ENCODE results near the gene GDAP2.

GDAP2 gene

GRCh38 chr1:117879284-117879683 is 50.1 kb downstream of the GDAP2 start:
- TF ChIP-seq GATA3 (IDR thresholded peaks at IDR 0.05; ENCODE audit: low read depth, low read length), result no peak
- TF ChIP-seq GATA2 (IDR thresholded peaks at IDR 0.05; ENCODE audit: low read depth, low read length), result no peak

- no peak for TF ChIP-seq GATA3 (IDR thresholded peaks at IDR 0.05; ENCODE audit: low read depth, low read length)
- no peak for TF ChIP-seq GATA2 (IDR thresholded peaks at IDR 0.05; ENCODE audit: low read depth, low read length)
These were observed 51.6 kb downstream of the GDAP2 start for GRCh38 chr1:117877823-117878222.

- no peak for TF ChIP-seq GATA3 (IDR thresholded peaks at IDR 0.05; ENCODE audit: low read depth, low read length)
- no peak for TF ChIP-seq GATA2 (IDR thresholded peaks at IDR 0.05; ENCODE audit: low read depth, low read length)
These were observed 58.4 kb downstream of the GDAP2 start for GRCh38 chr1:117871013-117871412.

GRCh38 chr1:117861694-117862093 is 67.7 kb downstream of the GDAP2 start:
- no peak for TF ChIP-seq GATA3 (IDR thresholded peaks at IDR 0.05; ENCODE audit: low read depth, low read length)
- no peak for TF ChIP-seq GATA2 (IDR thresholded peaks at IDR 0.05; ENCODE audit: low read depth, low read length)

- no peak for TF ChIP-seq GATA3 (IDR thresholded peaks at IDR 0.05; ENCODE audit: low read depth, low read length)
These were observed 68.4 kb downstream of the GDAP2 start for GRCh38 chr1:117860896-117861610.

DNA sequence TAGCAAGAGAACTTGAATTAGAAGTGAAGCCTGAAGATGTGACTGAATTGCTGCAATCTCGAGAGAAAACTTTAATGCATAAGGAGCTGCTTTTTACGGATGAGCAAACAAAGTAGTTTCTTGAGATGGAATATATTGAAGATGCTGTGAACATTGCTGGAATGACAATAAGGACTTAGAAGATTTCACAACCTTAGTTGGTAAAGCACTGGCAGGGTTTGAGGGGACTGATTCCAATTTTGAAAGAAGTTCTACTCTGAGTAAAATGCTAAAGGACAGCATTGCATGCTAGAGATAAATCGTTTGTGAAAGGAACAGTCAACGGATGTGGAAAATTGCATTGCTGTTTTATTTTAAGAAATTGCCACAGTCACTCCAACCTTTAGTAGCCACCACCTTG is 69.5 kb downstream of the GDAP2 start:
- TF ChIP-seq GATA3 (IDR thresholded peaks at IDR 0.05; ENCODE audit: low read depth, low read length) (no peak), GATA2 (IDR thresholded peaks at IDR 0.05; ENCODE audit: low read depth, low read length) (no peak)

DNA sequence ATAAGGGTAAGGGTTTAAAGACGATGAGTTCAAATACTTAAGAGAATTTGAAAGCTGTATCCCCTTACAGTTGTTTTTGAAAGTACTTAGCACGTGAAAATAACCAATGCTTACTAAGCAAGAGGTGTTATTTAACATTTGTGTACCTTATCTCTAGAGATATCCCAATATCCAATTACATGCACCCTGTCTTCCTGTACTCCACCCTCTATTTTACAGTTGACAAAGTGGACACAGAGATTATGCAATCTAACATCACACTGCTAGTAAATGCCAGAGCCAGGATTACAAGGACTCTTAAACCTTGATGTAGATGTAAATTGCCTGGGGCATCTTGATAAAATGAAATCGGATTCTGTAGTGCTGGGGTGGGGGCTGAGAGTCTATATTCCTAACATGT is 72.0 kb downstream of the GDAP2 start:
- TF ChIP-seq GATA2 (IDR thresholded peaks at IDR 0.05; ENCODE audit: low read depth, low read length) (no peak), GATA3 (IDR thresholded peaks at IDR 0.05; ENCODE audit: low read depth, low read length) (no peak)

DNA sequence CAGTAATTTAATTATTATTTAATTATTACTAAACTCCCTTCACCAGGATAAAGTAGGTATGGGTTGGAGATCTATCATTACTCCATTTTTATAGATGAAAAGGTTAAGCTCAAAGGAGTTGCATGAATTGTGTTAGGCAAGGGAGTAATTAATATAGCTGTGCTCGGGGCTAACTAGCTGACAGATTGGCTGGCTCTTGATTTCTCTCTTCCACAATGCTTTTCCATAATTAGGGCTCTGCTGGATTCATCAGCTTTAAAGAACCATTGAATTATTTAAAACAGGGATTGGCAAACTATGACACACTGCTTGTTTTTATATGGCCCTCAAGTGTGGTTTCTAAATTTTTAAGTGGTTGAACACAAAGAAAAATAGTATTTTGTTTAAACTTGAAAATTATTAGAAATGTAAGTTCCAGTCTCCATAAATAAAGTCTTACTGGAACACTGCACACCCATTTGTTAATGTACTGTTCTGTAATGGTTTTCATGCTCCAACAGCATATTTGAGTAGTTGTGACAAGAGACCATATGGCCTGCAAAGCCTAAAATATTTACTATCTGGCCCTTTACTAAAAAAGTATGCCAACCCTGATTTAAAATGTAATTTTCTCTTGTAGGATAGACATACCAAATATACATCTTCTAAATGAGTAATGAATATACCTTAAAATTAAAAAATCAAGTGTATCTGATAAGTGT is 76.4 kb downstream of the GDAP2 start:
- TF ChIP-seq GATA3 (IDR thresholded peaks at IDR 0.05; ENCODE audit: low read depth, low read length), result no peak
- no peak for TF ChIP-seq GATA2 (IDR thresholded peaks at IDR 0.05; ENCODE audit: low read depth, low read length)

DNA sequence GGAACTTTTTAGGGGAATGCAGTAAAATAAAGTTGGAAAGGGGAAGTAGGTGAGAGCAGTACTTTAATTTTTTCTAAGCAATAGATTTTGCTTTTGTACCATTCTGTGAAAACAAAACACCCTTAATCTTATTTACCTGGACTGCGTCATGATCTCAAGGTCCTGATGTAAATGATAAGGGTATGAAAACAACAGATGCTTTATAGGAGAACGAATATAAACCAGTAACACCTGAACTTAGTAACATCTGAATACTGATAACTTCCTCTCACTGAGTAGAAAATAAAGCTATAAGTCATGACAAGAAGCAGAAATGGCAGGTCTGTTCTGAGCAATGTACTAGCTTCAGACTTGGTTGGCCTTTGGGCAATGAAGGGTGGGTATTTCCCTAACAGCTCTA is 77.7 kb downstream of the GDAP2 start:
- TF ChIP-seq GATA2 (IDR thresholded peaks at IDR 0.05; ENCODE audit: low read depth, low read length) (no peak), GATA3 (IDR thresholded peaks at IDR 0.05; ENCODE audit: low read depth, low read length) (no peak)

DNA sequence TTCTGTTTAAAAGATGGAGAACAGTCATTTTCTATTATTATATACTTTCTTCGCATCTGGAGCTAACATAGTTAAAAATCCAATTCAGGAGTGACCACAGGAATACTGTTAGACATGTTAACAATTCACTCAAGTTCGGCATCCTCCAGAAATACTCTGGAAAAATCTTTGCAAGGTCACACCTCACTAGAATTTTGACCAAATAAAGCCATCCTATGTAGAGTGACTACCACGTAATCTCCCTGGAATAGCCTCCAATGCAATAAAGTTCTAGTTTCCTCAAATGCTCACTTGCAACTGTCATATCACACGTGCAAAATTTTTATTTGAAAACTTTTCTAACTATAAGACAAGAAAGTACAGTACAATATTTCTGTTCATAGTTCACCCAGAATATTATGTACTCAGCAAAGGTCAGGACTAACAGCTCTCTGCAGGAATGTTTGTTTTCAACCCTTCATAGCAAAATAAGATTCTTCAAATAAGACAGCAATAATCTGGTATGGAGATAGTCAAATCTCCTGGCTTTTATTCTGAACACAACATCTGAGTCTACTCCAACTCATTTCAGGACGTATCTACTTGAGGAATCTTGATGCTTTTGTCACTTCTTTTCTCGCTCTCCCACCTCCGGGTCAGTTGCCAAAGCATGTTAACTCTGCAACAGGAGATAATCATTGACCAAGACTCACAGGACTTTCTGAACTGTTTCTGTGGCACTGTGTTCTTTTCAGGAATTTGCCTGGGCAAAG is 82.6 kb downstream of the GDAP2 start:
- TF ChIP-seq GATA2 (IDR thresholded peaks at IDR 0.05; ENCODE audit: low read depth, low read length) (no peak), GATA3 (IDR thresholded peaks at IDR 0.05; ENCODE audit: low read depth, low read length) (no peak)

DNA sequence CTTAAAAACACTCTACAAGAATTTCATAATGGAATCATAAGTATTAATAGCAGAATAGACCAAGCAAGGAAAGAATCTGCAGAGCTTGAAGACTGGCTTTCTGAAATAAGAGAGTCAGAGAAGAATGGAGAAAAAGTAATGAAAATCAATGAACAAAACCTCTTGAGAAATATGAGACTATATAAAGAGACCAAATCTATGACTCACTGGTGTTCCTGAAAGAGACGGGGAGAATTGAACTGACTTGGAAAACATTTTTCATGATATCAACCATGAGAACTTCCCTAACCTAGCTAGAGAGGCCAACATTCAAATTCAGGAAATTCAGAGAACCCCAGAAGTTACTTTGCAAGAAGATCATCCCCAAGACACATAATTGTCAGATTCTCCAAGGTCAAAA is 85.6 kb downstream of the GDAP2 start:
- no peak for TF ChIP-seq GATA2 (IDR thresholded peaks at IDR 0.05; ENCODE audit: low read depth, low read length)
- TF ChIP-seq GATA3 (IDR thresholded peaks at IDR 0.05; ENCODE audit: low read depth, low read length), result no peak

DNA sequence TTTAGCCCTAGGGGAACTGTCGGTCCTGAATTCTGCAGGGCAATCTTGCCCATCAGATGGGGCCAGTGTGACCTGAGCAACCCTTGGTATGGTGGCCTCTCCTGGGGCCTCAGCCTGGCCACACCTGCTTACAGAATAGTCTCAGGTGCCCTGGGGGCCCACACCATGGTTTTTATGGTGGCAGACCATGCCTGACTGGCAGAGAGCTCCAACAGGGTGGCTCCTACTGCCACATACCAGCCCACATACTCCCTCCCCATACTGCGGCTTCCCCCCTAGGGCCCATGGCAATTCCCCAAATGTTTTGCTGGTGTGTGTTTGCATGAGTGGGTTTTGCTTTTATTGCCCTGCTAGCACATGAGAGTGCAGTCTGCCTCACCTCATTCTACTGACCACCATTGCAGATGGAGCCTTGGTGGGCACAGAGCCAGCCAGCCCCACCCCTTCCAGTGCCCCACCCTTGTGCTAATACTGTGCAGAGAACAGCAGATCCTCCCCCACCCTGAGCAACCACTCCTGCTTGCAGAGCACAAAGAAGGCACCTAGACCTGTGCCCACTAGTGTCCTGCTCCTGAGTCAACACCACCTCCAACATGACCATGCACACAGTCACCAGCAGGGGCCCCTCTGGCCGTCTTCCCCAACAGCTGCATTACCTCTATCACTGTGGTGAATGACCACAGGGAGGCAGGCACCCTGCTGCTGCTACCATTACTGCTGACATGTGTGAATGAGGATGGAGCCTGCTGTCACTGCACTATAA is 86.8 kb downstream of the GDAP2 start:
- TF ChIP-seq GATA2 (IDR thresholded peaks at IDR 0.05; ENCODE audit: low read depth, low read length), result no peak
- TF ChIP-seq GATA3 (IDR thresholded peaks at IDR 0.05; ENCODE audit: low read depth, low read length), result no peak

- no peak for TF ChIP-seq GATA3 (IDR thresholded peaks at IDR 0.05; ENCODE audit: low read depth, low read length)
- TF ChIP-seq GATA2 (IDR thresholded peaks at IDR 0.05; ENCODE audit: low read depth, low read length), result no peak
These were observed 88.2 kb downstream of the GDAP2 start for GRCh38 chr1:117841117-117841650.

DNA sequence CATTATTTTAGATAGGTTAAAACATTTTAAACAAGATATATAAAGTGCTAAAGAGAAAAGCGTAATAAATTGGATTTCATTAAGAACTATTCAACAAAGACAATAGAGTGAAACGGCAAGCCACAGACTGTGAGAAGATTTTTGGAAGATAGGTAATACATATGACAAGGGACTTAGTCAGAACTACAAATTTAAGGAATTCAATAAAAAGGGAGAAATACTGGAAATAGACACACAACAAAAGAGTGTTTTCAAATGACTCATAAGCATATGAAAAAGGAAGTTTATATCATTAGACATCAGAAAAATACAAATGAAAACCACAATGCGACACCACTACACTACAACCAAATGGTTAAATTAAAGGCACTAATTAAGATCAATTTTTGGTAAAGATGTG is 90.5 kb downstream of the GDAP2 start:
- no peak for TF ChIP-seq GATA3 (IDR thresholded peaks at IDR 0.05; ENCODE audit: low read depth, low read length)
- TF ChIP-seq GATA2 (IDR thresholded peaks at IDR 0.05; ENCODE audit: low read depth, low read length), result no peak

Measured in SH-SY5Y (cell line).